SK-N-SH treated with all-trans-retinoic acid at 6 μM for 48 hours (cell line): ENCODE measurements around the gene ERFE.

ENCODE experiments used
- ARNTL ChIP-seq: fragments of 450-650 bp; formaldehyde crosslinking; IDR thresholded peaks from 2 replicates; pipeline ENCODE4 v1.5.0; 2020; ENCODE audit warnings: low read depth, mild to moderate bottlenecking, moderate library complexity, borderline replicate concordance
- ESRRG ChIP-seq: fragments of 250-450 bp; sonication (Bioruptor Pico); IDR thresholded peaks from 2 replicates; pipeline ENCODE4 v1.6.1; 2021; ENCODE audit warnings: mild to moderate bottlenecking
- RARB ChIP-seq: fragments of 250-450 bp; sonication (Bioruptor Pico); IDR thresholded peaks from 2 replicates; pipeline ENCODE4 v1.8.0; 2021; ENCODE audit warnings: mild to moderate bottlenecking, moderate library complexity
- ZC3H10 ChIP-seq: fragments of 250-450 bp; sonication (Bioruptor Pico); IDR thresholded peaks from 2 replicates; pipeline ENCODE4 v1.5.1; 2021; ENCODE audit warnings: mild to moderate bottlenecking, moderate library complexity
- ZFP30 ChIP-seq: fragments of 450-650 bp; formaldehyde crosslinking; IDR thresholded peaks from 2 replicates; pipeline ENCODE4 v1.5.0; 2022; ENCODE audit warnings: mild to moderate bottlenecking, moderate library complexity
- ZNF8 ChIP-seq: fragments of 450-650 bp; formaldehyde crosslinking; IDR thresholded peaks from 2 replicates; pipeline ENCODE4 v1.5.0; 2020; ENCODE audit warnings: mild to moderate bottlenecking, moderate library complexity
- TF ChIP-seq, protein P1 (sequence below): fragments of 250-450 bp; sonication (Bioruptor Pico); IDR thresholded peaks from 2 replicates; pipeline ENCODE4 v1.8.0; 2020; ENCODE audit warnings: mild to moderate bottlenecking, moderate library complexity, borderline replicate concordance
- TF ChIP-seq, protein P2 (sequence below): fragments of 250-450 bp; sonication (Bioruptor Pico); IDR thresholded peaks from 2 replicates; pipeline ENCODE4 v1.5.0; 2020; ENCODE audit warnings: mild to moderate bottlenecking, moderate library complexity

DNA sequence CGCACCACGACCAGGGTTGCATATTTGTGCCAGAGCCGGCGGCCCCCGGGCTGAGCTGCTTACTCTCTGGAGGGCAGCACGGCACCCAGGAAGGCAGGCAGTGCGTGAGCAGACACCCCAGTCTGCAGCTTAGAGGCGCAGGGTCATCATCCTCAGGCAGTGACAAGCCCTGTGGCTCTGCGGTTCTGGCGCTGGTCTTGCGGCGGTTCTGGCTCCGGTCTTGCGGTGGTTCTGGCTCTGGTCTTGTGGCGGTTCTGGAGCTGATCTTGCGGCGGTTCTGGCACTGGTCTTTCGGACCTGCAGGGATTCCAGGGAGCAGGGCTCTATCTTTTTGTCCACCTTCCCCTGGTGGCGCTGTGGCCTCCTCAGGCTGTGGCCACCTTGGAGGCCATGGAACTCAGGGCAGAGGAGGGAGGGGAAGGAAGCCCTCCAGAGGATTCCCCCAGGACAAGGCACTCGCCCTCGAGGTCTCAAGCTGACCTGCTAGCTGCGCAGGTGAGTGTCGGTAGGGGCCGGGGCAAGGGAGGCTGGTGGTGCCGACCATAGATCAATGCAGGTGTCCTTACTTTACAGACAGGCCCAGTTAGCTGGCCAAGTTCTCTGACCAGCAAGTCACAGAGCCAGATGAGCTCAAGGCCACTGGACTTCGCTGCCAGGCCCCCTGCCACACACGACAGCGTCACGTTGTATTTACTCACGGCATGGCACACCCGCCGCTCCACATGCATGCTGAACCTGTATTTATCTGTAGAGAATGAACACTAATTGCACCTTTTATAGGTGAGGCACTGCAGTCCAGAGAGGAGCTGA, 43.7 kb upstream of the ERFE start:
- TF ChIP-seq ZNF8 (CRISPR knock-in tag): no peak
- no peak for TF ChIP-seq ESRRG (CRISPR knock-in tag)
- TF ChIP-seq, protein P1, sequence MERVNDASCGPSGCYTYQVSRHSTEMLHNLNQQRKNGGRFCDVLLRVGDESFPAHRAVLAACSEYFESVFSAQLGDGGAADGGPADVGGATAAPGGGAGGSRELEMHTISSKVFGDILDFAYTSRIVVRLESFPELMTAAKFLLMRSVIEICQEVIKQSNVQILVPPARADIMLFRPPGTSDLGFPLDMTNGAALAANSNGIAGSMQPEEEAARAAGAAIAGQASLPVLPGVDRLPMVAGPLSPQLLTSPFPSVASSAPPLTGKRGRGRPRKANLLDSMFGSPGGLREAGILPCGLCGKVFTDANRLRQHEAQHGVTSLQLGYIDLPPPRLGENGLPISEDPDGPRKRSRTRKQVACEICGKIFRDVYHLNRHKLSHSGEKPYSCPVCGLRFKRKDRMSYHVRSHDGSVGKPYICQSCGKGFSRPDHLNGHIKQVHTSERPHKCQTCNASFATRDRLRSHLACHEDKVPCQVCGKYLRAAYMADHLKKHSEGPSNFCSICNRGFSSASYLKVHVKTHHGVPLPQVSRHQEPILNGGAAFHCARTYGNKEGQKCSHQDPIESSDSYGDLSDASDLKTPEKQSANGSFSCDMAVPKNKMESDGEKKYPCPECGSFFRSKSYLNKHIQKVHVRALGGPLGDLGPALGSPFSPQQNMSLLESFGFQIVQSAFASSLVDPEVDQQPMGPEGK: no peak
- TF ChIP-seq, protein P2, sequence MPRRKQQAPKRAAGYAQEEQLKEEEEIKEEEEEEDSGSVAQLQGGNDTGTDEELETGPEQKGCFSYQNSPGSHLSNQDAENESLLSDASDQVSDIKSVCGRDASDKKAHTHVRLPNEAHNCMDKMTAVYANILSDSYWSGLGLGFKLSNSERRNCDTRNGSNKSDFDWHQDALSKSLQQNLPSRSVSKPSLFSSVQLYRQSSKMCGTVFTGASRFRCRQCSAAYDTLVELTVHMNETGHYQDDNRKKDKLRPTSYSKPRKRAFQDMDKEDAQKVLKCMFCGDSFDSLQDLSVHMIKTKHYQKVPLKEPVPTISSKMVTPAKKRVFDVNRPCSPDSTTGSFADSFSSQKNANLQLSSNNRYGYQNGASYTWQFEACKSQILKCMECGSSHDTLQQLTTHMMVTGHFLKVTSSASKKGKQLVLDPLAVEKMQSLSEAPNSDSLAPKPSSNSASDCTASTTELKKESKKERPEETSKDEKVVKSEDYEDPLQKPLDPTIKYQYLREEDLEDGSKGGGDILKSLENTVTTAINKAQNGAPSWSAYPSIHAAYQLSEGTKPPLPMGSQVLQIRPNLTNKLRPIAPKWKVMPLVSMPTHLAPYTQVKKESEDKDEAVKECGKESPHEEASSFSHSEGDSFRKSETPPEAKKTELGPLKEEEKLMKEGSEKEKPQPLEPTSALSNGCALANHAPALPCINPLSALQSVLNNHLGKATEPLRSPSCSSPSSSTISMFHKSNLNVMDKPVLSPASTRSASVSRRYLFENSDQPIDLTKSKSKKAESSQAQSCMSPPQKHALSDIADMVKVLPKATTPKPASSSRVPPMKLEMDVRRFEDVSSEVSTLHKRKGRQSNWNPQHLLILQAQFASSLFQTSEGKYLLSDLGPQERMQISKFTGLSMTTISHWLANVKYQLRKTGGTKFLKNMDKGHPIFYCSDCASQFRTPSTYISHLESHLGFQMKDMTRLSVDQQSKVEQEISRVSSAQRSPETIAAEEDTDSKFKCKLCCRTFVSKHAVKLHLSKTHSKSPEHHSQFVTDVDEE (CRISPR knock-in tag): no peak
- no peak for TF ChIP-seq RARB (CRISPR knock-in tag)
- TF ChIP-seq ZC3H10 (CRISPR knock-in tag): no peak
- no peak for TF ChIP-seq ARNTL
- no peak for TF ChIP-seq ZFP30 (CRISPR knock-in tag)
